NCI-H69 (cell line): ENCODE measurements around the gene GPR50.

Experiments used
- DNase-seq: peaks from one replicate; lab custom pipeline; 2025; lab: John Stamatoyannopoulos, UW

The GPR50 gene

GRCh38 chrX:151227627-151228026 is 51.2 kb downstream of the GPR50 start:
- no peak for DNase-seq

- DNase-seq = no peak
These were observed 52.6 kb downstream of the GPR50 start for GRCh38 chrX:151228935-151229334.
